Tibial artery (tissue), 4 donors: Measurements from ENCODE around the gene FGF12.

Experiments used
- DNase-seq, 2 donors: peaks; one replicate each; pipeline ENCODE4 v3.0.0-alpha.2; 2019
- H3K27ac ChIP-seq, 2 donors: fragments of 200-600 bp; sonication (generic) in 1 of 2; 1 replicate in 1 of 2; 2 replicates in 1 of 2; pipeline ENCODE4 v1.5.1; 2018 to 2019; ENCODE audit warnings: mild to moderate bottlenecking in 1 of 2
- H3K27me3 ChIP-seq, 2 donors: fragments of 200-600 bp; sonication (generic) in 1 of 2; one replicate each; pipeline versions ENCODE4 v1.5.1 to v1.6.0; 2016 to 2019
- H3K36me3 ChIP-seq, 3 donors: fragments of 200-600 bp; sonication (generic) in 2 of 3; one replicate each; pipeline ENCODE4 v1.5.1; 2016 to 2019; ENCODE audit warnings: mild to moderate bottlenecking in 2 of 3
- H3K4me1 ChIP-seq, 4 donors: fragments of 200-600 bp; sonication (generic) in 2 of 4; 1 replicate in 3 of 4; 2 replicates in 1 of 4; pipeline ENCODE4 v1.5.1; 2016 to 2019
- H3K4me3 ChIP-seq, 2 donors: fragments of 200-600 bp; sonication (generic) in 1 of 2; 1 replicate in 1 of 2; 2 replicates in 1 of 2; pipeline ENCODE4 v1.5.1; 2018 to 2019; ENCODE audit warnings: mild to moderate bottlenecking in 2 of 2
- H3K9me3 ChIP-seq, 3 donors: fragments of 200-600 bp; sonication (generic) in 1 of 3; one replicate each; pipeline ENCODE4 v1.5.1; 2016 to 2019
- CTCF ChIP-seq, 2 experiments: fragments of 200-600 bp in 1 of 2; fragments of 450-650 bp in 1 of 2; IDR thresholded peaks; one replicate each; pipeline ENCODE4 v1.5.1; 2017 to 2019; ENCODE audit warnings: antibody characterized with exemption in 2 of 2, mild to moderate bottlenecking in 1 of 2, moderate library complexity in 1 of 2
- intact Hi-C: fragments of 100-400 bp; cut with DNase I; formaldehyde crosslinking; loops from one replicate; pipeline ENCODE4 v1.15.0; 2023; ENCODE audit warnings: low total_unique reads

FGF12 gene

GRCh38 chr3:192354687-192355086, 372.7 kb downstream of the FGF12 start:
- TF ChIP-seq CTCF (IDR thresholded peaks at IDR 0.05), result no peak
- DNase-seq, result no peak
- H3K4me1 ChIP-seq, result no peaks in the 10 kb centered on the region
- no peak overlapping the region for H3K4me3 ChIP-seq
- no peaks in the 10 kb centered on the region for H3K9me3 ChIP-seq
- intact Hi-C loops, result no loop called here
- no peaks in the 10 kb centered on the region for H3K36me3 ChIP-seq
- no peaks in the 10 kb centered on the region for H3K27me3 ChIP-seq
- no peak overlapping the region for H3K27ac ChIP-seq

GRCh38 chr3:192352142-192352541, 375.2 kb downstream of the FGF12 start:
- no peaks in the 10 kb centered on the region for H3K36me3 ChIP-seq
- TF ChIP-seq CTCF (IDR thresholded peaks at IDR 0.05), result no peak
- intact Hi-C loops, result no loop called here
- no peak for DNase-seq
- H3K27ac ChIP-seq, result no peak overlapping the region
- H3K27me3 ChIP-seq, result no peaks in the 10 kb centered on the region
- no peaks in the 10 kb centered on the region for H3K9me3 ChIP-seq
- H3K4me3 ChIP-seq, result no peak overlapping the region
- H3K4me1 ChIP-seq, result no peaks in the 10 kb centered on the region

GRCh38 chr3:192351441-192351840, 375.9 kb downstream of the FGF12 start:
- Histone ChIP-seq H3K4me3 (no peak overlapping the region), H3K36me3 (no peaks in the 10 kb centered on the region), H3K27ac (no peak overlapping the region), H3K4me1 (no peaks in the 10 kb centered on the region), H3K9me3 (no peaks in the 10 kb centered on the region), H3K27me3 (no peaks in the 10 kb centered on the region)
- no peak for TF ChIP-seq CTCF (IDR thresholded peaks at IDR 0.05)
- intact Hi-C loops, result no loop called here
- DNase-seq, result no peak

GRCh38 chr3:192340031-192340430, 387.3 kb downstream of the FGF12 start:
- Histone ChIP-seq H3K36me3 (no peaks in the 10 kb centered on the region), H3K27ac (no peak overlapping the region), H3K4me3 (no peak overlapping the region), H3K27me3 (no peaks in the 10 kb centered on the region), H3K9me3 (no peaks in the 10 kb centered on the region), H3K4me1 (no peaks in the 10 kb centered on the region)
- DNase-seq, result no peak
- intact Hi-C loops, result no loop called here
- no peak for TF ChIP-seq CTCF (IDR thresholded peaks at IDR 0.05)

- intact Hi-C loops, result no loop called here
- Histone ChIP-seq H3K4me3 (no peak overlapping the region), H3K4me1 (no peaks in the 10 kb centered on the region), H3K27me3 (no peaks in the 10 kb centered on the region), H3K36me3 (no peaks in the 10 kb centered on the region), H3K27ac (no peak overlapping the region), H3K9me3 (no peaks in the 10 kb centered on the region)
- TF ChIP-seq CTCF (IDR thresholded peaks at IDR 0.05), result no peak
- no peak for DNase-seq
Observed at GRCh38 chr3:192339214-192339613, 388.1 kb downstream of the FGF12 start.

- intact Hi-C loops, result no loop called here
- H3K27me3 ChIP-seq, result no peaks in the 10 kb centered on the region
- H3K36me3 ChIP-seq, result no peaks in the 10 kb centered on the region
- no peaks in the 10 kb centered on the region for H3K9me3 ChIP-seq
- DNase-seq, result no peak
- no peak for TF ChIP-seq CTCF (IDR thresholded peaks at IDR 0.05)
- no peaks in the 10 kb centered on the region for H3K4me1 ChIP-seq
- H3K4me3 ChIP-seq, result no peak overlapping the region
- H3K27ac ChIP-seq, result no peak overlapping the region
Observed at GRCh38 chr3:192336286-192336685, 391.1 kb downstream of the FGF12 start.
